ENCODE measurements around the gene PLXNA2. TPM values are rescaled to one million over a fixed set of nuclear protein-coding genes. Genes with fewer than 3 reads are reported as not detected.

PLXNA2 gene
- total and polyA plus RNA-seq, 2 of the 8 experiments (the other 6 are each of a cell fraction or from before 2014, with no cell fraction given) = 0.33 to 1.5 TPM

GRCh38 chr1:208254862-208255261 lies 10.7 kb upstream of the PLXNA2 start:
- Histone ChIP-seq H4K91ac (replicated peaks; ENCODE audit: insufficient read length, low read length) (no peak overlapping the region), H2AK5ac (ENCODE audit: low read depth, low read length) (no peak overlapping the region), H3K27ac (ENCODE audit: low read depth, low read length) (no peak overlapping the region), H3K23me2 (ENCODE audit: low read depth, low read length) (0 out of 2 replicates have a peak, but pooled peaks cover 4% of the 10 kb centered on the region), H3K56ac (replicated peaks; ENCODE audit: insufficient read length, low read depth, low read length) (no peak overlapping the region), H3K23ac (ENCODE audit: insufficient read length) (no peak overlapping the region), H2BK20ac (ENCODE audit: low read length) (no peak overlapping the region), H3K9ac (replicated peaks in 1 of 4; ENCODE audit: extremely low read depth in 1 of 4, low read depth in 3 of 4, low read length in 3 of 4) (no peak overlapping the region), H3K36me3 (ENCODE audit: control insufficient read depth in 2 of 4, insufficient read depth in 4 of 4, low read length in 3 of 4) (no peaks in the 10 kb centered on the region), H2BK12ac (ENCODE audit: low read depth, low read length) (no peak overlapping the region), H3K79me1 (ENCODE audit: low read depth, low read length) (no peaks in the 10 kb centered on the region), H3K14ac (ENCODE audit: insufficient read length) (no peak overlapping the region), H4K5ac (ENCODE audit: insufficient read length, low read depth, low read length) (no peak overlapping the region), H2AFZ (ENCODE audit: low read length) (no peak overlapping the region), H3K9me3 (ENCODE audit: insufficient read depth in 2 of 2, low read depth in 1 of 2, low read length in 1 of 2) (no peaks in the 10 kb centered on the region), H3K79me2 (ENCODE audit: control insufficient read depth in 1 of 2, insufficient read depth in 2 of 2, low read length in 2 of 2) (no peaks in the 10 kb centered on the region), H2BK15ac (ENCODE audit: low read length) (no peak overlapping the region), H4K8ac (ENCODE audit: extremely low read depth, insufficient read depth, low read length) (no peak overlapping the region), H3K4ac (replicated peaks; ENCODE audit: insufficient read length, low read depth, low read length) (no peak overlapping the region), H4K20me1 (replicated peaks in 1 of 2; ENCODE audit: control insufficient read depth in 1 of 2, insufficient read depth in 2 of 2, low read length in 2 of 2) (peaks cover 0 to 2% of the 10 kb centered on the region in 2 experiments), H3K4me3 (ENCODE audit: extremely low read depth in 1 of 4, insufficient read depth in 2 of 4, low read depth in 3 of 4, low read length in 4 of 4) (no peak overlapping the region), H3K4me2 (ENCODE audit: insufficient read depth in 1 of 2, low read depth in 2 of 2, low read length in 2 of 2) (no peak overlapping the region), H3K18ac (ENCODE audit: extremely low read depth, low read length) (no peak overlapping the region), H3K4me1 (replicated peaks in 1 of 4; ENCODE audit: control insufficient read depth in 3 of 4, insufficient read depth in 4 of 4, low read length in 3 of 4) (peaks cover 0 to 14% (median 4%) of the 10 kb centered on the region in 4 experiments; a peak in 5 of 7 replicates), H2BK5ac (ENCODE audit: low read depth, low read length) (no peak overlapping the region), H2BK120ac (replicated peaks; ENCODE audit: low read depth, low read length) (no peak overlapping the region), H3K27me3 (replicated peaks in 1 of 4; ENCODE audit: control insufficient read depth in 3 of 4, extremely low read depth in 1 of 4, insufficient read depth in 3 of 4, low read length in 3 of 4) (peaks cover 4 to 21% (median 16%) of the 10 kb centered on the region in 4 experiments; a peak in 6 of 7 replicates)
- FAIRE-seq (no peak), DNase-seq (ENCODE audit: low read depth in 1 of 2, low spot score in 2 of 2) (no peak)
- WGBS, 2 experiments (ENCODE audit: extremely low coverage in 1 of 2, insufficient coverage in 1 of 2, insufficient read length in 1 of 2, insufficient replicate concordance in 2 of 2, low coverage in 1 of 2, low lambda C conversion rate in 2 of 2, missing lambda C conversion rate in 1 of 2) = 82% methylated on average over 1 of the region's 1 CpG; no CpG with 5 or more reads in 1 of the 2 experiments
- ChIA-PET CTCF (ENCODE audit: partially characterized antibody) (interaction anchor here (0.6 to 3.2 kb wide), 4 partner anchors 10 to 257 kb away, joined by 3 to 12 read pairs (median 4); partner anchors contain the start of gene PLXNA2), POLR2A (ENCODE audit: partially characterized antibody) (no interaction called here)
- TF ChIP-seq CBX5 (IDR thresholded peaks at IDR 0.05; ENCODE audit: low read depth, low read length) (no peak), ZNF274 (IDR thresholded peaks at IDR 0.05; ENCODE audit: borderline replicate concordance, extremely low read depth, low read length) (no peak), SIX5 (IDR thresholded peaks at IDR 0.05; ENCODE audit: low read depth, low read length) (no peak), HDAC6 (IDR thresholded peaks at IDR 0.05; ENCODE audit: low read depth, low read length) (no peak), FOSL1 (IDR thresholded peaks at IDR 0.05; ENCODE audit: insufficient read depth, low read depth, low read length) (no peak), RAD21 (IDR thresholded peaks at IDR 0.05 in 1 of 2, conservative IDR thresholded peaks at IDR 0.05 in 1 of 2; ENCODE audit: low read depth in 2 of 2, low read length in 2 of 2) (no peak), PHF8 (conservative IDR thresholded peaks at IDR 0.05; ENCODE audit: low read depth, low read length) (no peak), SP4 (IDR thresholded peaks at IDR 0.05; ENCODE audit: low read length) (no peak), EGR1 (IDR thresholded peaks at IDR 0.05; ENCODE audit: borderline replicate concordance, low read depth, low read length) (no peak), E2F6 (IDR thresholded peaks at IDR 0.05) (no peak), JUND (IDR thresholded peaks at IDR 0.05; ENCODE audit: low read length) (no peak), YY1 (IDR thresholded peaks at IDR 0.05; ENCODE audit: low read depth, low read length) (no peak), SAP30 (IDR thresholded peaks at IDR 0.05; ENCODE audit: insufficient read depth, insufficient replicate concordance, low read length) (no peak), TBP (IDR thresholded peaks at IDR 0.05; ENCODE audit: low read depth, low read length) (no peak)
